HG03378 (cell line): ENCODE results near the gene ACSL4.
"Not testable (repeated sequence)": the region's sequence is repeated elsewhere in the genome, so short reads cannot be mapped to it uniquely, and the experiment has no call there.

Source experiments
- ATAC-seq: cut with Tn5 transposase; IDR thresholded peaks from one replicate; pipeline ENCODE4 v1.9.1; 2021; ENCODE audit warnings: mild to moderate bottlenecking, moderate library complexity; ENCODE audit not compliant: unreplicated experiment

Gene ACSL4

DNA sequence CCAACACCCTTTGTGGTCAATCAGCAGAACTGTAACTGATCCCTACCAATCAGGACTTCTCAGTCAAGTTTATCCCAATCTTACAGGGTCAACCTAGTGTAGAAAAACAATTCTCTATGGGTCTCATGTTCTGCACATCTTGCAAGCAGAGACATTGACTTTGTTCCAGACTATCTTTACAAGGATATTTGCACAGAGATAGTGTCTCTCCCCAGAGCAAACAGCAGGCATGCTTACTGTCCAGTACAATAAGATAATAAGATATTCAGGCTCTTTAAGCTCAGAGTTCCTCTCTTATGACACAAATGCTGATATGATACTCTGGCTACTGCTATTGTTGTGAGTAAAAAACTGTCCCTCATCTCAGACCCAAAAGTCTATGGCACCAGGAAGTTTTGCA, 53.2 kb downstream of the ACSL4 start:
- no peak for ATAC-seq

DNA sequence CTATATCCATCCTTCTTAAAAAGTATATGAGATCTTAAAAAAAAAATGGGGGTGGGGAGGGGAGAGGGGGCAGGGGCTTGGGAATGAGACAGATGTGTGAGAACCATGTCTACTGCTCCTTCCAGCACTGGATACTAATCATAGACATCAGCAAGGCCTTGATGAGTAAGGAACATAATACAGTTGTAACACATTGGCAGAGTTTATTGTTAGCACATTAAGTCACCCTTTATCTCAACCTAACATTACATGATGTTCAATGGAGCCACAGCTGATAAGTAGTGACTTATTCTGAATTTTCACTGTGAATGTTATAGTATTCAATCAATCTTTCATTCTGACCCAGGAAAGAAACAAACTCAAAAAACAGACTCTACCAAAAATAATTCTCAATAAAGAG, 60.8 kb downstream of the ACSL4 start:
- ATAC-seq, result no peak

- not testable (repeated sequence) for ATAC-seq
These were observed 61.9 kb downstream of the ACSL4 start for GRCh38 chrX:109671170-109671569.

DNA sequence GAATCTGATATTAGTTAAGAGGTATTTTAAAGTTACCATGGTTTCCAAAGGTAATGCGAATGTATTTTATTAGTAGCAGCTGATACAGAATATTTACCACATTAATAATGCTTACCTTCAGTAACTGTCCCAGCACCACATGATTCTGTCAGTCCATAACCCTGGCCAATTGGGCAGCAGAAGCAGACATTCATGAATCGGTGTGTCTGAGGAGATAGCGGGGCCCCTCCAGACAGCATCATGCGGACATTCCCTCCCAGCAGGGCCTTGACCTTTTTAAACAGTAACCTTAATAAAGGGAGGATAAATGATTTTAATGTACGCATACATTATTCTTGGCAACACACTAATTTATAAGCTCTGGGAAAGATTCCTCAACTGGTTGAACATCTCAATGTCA, 65.1 kb downstream of the ACSL4 start:
- ATAC-seq, result no peak

GRCh38 chrX:109660435-109661143, 72.5 kb downstream of the ACSL4 start:
- no peak for ATAC-seq

DNA sequence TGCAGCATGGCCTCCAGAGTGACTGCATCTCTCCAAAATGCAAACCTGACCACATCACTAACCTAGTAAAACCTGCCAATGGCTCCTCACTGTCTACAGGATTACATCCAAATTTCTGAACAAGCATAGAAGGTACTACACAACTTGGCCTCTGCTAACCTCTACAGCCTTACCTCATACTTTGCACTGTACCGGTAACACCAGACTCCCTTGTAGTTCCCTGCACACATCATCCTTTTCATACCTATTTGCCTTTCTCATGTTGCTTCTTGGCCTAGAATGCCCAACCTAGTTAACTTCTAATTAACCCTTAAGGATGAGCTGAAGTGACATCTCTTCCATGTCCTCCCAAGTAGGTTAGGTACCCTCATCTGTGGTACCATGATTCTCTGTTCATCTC, 74.7 kb downstream of the ACSL4 start:
- ATAC-seq, result no peak

DNA sequence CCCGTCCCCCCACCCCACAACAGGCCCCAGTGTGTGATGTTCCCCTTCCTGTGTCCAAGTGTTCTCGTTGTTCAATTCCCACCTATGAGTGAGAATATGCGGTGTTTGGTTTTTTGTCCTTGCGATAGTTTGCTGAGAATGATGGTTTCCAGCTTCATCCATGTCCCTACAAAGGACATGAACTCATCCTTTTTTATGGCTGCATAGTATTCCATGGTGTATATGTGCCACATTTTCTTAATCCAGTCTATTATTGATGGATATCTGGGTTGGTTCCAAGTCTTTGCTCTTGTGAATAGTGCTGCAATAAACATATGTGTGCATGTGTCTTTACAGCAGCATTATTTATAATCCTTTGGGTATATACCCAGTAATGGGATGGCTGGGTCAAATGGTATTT, 75.7 kb downstream of the ACSL4 start:
- ATAC-seq, result not testable (repeated sequence)

DNA sequence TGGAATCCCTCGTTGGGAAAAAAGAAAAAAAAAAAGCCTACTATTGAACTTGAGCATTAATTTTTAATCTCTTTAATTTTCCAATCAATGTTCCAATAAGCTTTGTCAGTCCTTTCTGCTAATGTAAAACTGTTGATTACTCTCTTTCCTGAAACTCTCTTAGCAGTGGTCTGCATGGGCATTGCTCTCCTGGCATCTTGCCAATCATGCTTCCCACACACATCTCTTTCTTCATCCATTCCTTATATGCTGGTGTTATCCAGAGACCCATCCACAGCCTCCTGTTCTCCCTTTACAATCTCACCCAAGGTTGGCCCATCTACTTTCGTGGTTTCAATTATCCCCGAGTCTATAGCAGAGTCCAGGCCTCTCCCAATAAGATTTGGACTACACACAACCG, 76.3 kb downstream of the ACSL4 start:
- ATAC-seq, result no peak

- ATAC-seq, result no peak
These were observed 77.4 kb downstream of the ACSL4 start for GRCh38 chrX:109655502-109656201.

- no peak for ATAC-seq
These were observed 78.4 kb downstream of the ACSL4 start for GRCh38 chrX:109654516-109655109.

DNA sequence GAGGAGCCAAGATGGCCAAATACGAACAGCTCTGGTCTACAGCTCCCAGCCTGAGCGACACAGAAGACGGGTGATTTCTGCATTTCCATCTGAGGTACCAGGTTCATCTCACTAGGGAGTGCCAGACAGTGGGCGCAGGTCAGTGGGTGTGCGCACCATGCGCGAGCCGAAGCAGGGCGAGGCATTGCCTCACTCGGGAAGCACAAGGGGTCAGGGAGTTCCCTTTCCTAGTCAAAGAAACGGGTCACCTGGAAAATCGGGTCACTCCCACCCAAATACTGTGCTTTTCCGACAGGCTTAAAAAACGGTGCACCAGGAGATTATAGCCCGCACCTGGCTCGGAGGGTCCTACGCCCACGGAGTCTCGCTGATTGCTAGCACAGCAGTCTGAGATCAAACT, 88.4 kb downstream of the ACSL4 start:
- not testable (repeated sequence) for ATAC-seq

- no peak for ATAC-seq
These were observed 89.4 kb downstream of the ACSL4 start for GRCh38 chrX:109643687-109644086.

GRCh38 chrX:109638158-109638557, 94.9 kb downstream of the ACSL4 start:
- ATAC-seq, result no peak

DNA sequence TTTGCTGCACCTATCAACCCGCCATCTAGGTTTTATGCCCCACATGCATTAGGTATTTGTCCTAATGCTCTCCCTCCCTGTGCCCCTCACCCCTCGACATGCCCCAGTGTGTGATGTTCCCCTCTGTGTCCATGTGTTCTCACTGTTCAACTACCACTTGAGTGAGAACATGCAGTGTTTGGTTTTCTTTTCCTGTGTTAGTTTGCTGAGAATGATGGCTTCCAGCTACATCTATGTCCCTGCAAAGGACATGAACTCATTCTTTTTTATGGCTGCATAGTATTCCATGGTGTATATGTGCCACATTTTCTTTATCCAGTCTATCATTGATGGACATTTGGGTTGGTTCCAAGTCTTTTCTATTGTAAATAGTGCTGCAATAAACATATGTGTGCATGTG, 95.6 kb downstream of the ACSL4 start:
- ATAC-seq, result not testable (repeated sequence)

DNA sequence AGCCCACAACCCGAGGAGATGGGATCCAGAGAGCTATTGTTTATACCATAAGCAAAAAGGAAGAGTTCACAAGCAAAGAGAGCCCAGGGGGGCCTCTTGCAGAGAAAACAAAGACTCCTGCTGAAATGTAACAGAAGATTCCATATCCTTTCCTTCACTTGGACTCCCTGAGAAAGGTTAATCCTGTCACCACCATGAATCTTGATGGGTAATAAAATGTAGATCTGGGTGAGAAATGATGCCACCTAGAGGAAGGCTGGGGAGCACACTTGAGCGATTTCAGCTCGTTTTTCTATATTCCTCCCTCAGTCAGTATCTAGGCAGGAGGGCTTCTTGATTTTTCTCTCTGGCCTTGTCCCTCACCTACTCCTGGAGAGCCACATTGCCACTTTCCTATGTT, 97.9 kb downstream of the ACSL4 start:
- ATAC-seq, result no peak

GRCh38 chrX:109632906-109633504, 100.1 kb downstream of the ACSL4 start:
- no peak for ATAC-seq

- no peak for ATAC-seq
These were observed 103.7 kb downstream of the ACSL4 start for GRCh38 chrX:109629310-109629709.

DNA sequence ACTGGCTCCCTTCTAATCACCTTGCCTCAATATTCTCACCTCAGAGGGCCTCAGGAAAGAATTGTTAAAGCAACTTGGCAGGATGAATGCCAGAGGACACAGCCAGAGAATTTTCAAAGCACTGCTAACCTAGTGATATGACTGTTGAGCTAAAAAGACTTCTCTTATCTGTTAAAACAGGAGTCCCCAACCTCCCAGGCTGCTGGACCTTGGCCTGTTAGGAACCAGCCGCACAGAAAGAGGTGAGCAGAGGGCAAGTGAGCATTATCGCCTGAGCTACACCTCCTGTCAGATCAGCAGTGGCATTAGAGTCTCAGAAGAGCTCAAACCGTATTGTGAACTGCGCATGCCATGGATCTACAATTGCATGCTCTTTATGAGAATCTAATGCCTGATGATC, 106.4 kb downstream of the ACSL4 start:
- ATAC-seq, result no peak

- no peak for ATAC-seq
These were observed 108.1 kb downstream of the ACSL4 start, which contains the start of gene KCNE5 for GRCh38 chrX:109624641-109625616. KCNE5 (minus strand) TSS chrX:109625172; CDS start chrX:109625020, 152 bp downstream.

DNA sequence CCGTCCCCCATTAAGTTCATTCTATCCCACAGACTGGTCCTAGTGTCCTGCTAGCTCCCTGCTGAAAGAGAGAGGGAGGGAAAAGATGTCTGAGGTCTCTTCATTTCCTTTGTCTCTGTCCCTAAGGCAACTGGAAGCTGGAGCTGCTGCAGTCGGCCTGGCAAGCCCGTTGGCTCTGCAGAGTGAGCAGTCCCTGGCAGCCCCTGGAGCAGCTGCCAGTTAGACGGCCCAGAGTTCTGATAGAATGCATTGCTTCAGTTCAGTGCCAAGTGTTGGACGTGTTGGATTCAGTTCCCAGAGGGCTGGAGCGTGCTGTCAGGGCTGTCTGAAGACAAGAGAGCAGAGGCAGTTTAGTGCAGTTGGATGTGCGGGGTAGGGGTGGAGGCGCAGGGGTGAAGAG, 109.1 kb downstream of the ACSL4 start:
- ATAC-seq, result no peak

DNA sequence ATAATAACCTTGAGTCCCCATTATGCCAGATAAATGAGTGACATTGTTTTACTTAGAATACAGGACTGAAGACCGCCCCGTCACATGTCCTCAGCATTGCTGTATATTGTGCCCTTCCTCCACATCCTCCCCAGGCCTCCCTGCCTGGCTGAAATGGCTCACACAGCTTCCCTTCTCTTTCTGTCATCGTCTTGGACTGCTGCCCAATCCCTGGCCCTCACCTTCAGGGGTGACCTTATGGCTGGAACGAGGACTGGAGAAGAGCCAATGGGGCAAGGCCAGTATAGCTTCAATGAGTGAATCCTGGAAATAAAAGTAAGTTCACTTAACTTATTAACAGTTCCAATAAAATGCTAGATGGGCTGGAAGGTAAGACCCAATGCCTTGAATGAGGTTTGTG, 110.8 kb downstream of the ACSL4 start:
- no peak for ATAC-seq
